D721Med (cell line): ENCODE data around the gene PTPN13.

Source experiments
- DNase-seq: peaks from one replicate; pipeline ENCODE4 v3.0.0; 2011; ENCODE audit warnings: low spot score; ENCODE audit not compliant: insufficient read length
- FAIRE-seq: peaks from 2 replicates; lab custom pipeline; 2011; peaks lifted over from hg19 to GRCh38; lab: Jason Lieb, UNC
- TF ChIP-seq, protein P1 (sequence below): IDR thresholded peaks from 2 replicates; pipeline ENCODE4 v1.5.1; 2012; ENCODE audit warnings: mild to moderate bottlenecking, control low read depth; ENCODE audit not compliant: insufficient read depth; ENCODE audit errors: missing control alignments

The PTPN13 gene

DNA sequence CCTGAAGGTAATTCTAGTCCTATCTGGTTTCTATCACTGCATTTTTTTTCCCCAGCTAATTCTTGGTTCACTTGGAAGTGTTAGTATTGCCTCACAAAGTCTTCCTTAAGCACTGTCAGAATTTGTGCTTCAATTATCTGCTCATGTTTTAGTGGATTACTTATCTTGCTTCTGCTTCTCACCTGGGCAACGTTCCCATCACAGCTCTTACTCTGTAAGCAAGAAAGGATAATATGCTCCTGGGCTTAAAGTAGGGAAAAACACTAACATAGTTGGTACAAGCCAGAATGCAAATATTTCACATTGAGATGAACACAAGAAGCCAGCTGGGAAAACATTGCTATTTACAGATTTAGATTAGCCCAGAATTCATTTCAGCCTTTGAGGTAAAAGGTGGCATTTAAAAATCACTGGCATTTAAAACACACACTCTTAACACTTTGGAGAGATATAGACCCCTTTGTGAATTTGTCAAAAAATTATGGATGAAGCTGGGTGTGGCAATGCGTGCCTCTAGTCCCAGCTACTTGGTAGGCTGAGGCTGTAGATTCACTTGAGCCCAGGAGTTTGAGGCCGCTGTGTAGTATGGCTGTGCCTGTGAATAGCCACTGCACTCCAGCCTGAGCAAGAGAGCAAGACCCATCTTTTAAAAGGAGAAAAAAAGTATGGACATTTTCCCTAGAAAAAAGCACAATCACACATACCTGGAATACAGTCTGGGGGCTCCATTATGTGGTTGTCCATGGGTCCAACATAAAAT is 6.6 kb upstream of the PTPN13 start:
- DNase-seq (no peak), FAIRE-seq (peak; percentile 67)
- TF ChIP-seq, protein P1, sequence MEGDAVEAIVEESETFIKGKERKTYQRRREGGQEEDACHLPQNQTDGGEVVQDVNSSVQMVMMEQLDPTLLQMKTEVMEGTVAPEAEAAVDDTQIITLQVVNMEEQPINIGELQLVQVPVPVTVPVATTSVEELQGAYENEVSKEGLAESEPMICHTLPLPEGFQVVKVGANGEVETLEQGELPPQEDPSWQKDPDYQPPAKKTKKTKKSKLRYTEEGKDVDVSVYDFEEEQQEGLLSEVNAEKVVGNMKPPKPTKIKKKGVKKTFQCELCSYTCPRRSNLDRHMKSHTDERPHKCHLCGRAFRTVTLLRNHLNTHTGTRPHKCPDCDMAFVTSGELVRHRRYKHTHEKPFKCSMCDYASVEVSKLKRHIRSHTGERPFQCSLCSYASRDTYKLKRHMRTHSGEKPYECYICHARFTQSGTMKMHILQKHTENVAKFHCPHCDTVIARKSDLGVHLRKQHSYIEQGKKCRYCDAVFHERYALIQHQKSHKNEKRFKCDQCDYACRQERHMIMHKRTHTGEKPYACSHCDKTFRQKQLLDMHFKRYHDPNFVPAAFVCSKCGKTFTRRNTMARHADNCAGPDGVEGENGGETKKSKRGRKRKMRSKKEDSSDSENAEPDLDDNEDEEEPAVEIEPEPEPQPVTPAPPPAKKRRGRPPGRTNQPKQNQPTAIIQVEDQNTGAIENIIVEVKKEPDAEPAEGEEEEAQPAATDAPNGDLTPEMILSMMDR, result no peak

DNA sequence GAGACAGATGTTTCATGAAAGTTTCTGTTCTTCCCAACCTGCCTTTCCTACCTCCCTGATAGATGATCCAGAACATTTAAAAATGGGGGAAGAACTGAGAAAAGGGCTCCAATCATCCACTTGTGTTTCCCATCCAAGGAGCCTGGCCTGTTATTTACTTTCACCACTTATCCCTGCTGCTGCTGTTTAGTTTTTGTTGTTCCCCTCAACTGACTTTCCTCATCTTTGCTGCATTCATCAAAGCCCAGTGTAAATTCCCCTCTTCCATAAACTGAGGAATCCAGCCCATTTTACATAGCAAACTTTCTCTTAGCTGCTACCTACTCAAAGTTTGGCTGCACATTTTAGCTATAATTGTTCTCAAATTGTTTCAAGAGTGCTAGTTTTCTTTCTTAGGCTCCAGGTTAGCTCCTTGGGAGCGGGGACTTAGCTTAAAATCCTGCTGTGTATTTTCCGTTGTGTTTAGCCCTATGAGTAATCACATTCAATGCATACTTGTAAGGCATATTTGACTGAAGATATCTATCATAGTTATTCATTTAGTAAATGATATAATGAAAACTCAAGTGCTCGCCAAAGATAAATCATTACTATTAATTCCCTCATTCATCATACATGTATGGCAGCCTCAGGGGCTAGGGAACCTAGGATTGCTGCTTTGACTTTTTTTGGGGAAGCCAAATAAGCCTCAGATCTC is 1.4 kb upstream of the PTPN13 start:
- TF ChIP-seq, protein P1, result no peak
- no peak for DNase-seq
- FAIRE-seq, result peak; percentile 44

DNA sequence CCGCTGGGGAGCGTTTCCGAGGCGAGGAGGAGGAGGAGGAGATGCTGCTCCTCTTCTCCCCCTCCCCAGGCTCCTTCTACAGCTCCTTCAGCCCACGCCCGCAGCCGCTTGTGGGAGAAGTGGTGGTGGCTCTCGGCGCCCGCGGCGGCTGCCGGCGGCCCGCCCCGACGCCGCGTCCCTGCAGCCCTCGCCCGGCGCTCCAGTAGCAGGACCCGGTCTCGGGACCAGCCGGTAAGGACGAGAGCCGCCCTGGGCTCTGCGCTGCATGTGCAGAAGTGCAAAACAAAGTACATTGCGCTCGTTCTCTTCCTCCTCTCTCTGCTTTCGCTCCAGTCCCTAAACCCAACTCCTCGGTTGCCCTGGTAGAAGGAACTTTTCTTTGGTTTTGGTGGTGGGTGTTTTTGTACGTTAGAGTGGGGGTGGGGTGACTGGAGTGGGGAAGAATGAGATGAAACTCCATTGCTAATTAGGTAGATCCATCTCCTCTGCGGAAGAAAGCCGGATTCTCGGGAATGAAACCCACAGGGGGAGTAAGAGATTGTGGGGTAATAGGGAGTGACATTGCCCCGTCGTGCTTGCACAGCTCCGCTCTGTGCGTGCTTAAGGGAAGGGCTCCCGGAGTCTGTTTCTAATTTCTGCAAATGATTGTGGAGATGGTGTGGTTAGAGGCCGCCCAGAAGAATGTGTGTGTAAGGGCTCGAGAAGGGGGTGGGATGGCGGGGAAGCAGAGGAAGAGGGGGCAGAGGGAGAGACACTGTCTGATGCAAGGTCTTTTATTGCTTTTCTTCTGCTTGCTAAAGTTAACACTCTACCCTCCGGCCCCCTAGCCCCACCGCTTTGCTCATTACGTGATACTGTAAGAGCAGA is 677 bp downstream of the PTPN13 start:
- TF ChIP-seq, protein P1, result no peak
- DNase-seq (no peak), FAIRE-seq (no peak)

- TF ChIP-seq, protein P1, result no peak
- FAIRE-seq (no peak), DNase-seq (no peak)
Observed at GRCh38 chr4:86595426-86595805, 1.3 kb downstream of the PTPN13 start.

GRCh38 chr4:86596807-86597206 is 2.7 kb downstream of the PTPN13 start:
- FAIRE-seq (no peak), DNase-seq (no peak)
- TF ChIP-seq, protein P1, result no peak

DNA sequence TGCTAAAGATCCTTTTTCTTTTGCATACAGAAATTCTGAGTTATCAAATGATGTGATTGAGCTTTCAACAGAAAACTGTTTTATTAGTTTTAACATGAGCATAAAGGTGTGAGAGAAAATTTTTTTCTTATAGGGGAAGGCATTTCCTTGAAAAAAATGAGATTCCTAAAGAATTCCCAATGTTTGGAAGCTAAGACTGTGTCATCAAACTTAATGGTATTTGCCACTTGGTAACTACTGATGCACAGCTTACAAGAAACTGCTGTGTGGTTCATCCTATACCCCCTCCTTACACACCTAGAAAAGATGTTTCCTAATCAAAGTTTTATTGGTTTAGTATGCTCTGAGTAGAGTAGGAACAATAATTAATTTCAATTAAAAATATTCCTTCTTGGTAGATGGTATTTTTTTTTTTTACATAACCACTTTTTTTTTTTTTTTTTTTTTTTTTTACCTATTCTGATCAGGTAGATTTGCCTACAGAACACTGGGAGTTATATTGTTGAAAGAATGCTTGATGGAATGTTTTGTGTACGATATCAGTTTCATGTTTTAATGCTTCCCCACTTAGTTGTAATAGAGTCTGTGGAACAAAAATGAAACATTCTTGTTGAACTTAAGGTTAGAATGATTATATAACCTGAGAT is 6.0 kb downstream of the PTPN13 start:
- peak; percentile 61 for FAIRE-seq

More for the DNA sequence above, 6.0 kb downstream of the PTPN13 start:
- TF ChIP-seq, protein P1, result no peak
- DNase-seq, result no peak
